SU-DHL-6 (cell line): ENCODE results near the gene TRPM8.

Source experiments
- H2AFZ ChIP-seq: fragments of 200-600 bp; sonication (generic); 2 replicates; pipeline ENCODE4 v1.6.1; 2014; ENCODE audit warnings: low read depth, mild to moderate bottlenecking, moderate library complexity, mixed read lengths, antibody characterized with exemption, low read length; ENCODE audit not compliant: severe bottlenecking
- H3F3A ChIP-seq: fragments of 200-600 bp; shearing (Covaris generic); 2 replicates; pipeline ENCODE4 v1.6.0; 2016; ENCODE audit warnings: antibody characterized with exemption, mild to moderate bottlenecking; ENCODE audit not compliant: insufficient read depth
- H3K27ac ChIP-seq: fragments of 200-600 bp; sonication (generic); 2 replicates; pipeline ENCODE4 v1.5.1; 2016; ENCODE audit warnings: low read depth, mild to moderate bottlenecking, low read length, moderate library complexity, mixed read lengths
- H3K27me3 ChIP-seq: fragments of 200-600 bp; sonication (generic), shearing (Covaris generic); 2 replicates; pipeline ENCODE4 v1.6.0; 2014; ENCODE audit warnings: mild to moderate bottlenecking, low read length
- H3K36me3 ChIP-seq: fragments of 200-600 bp; sonication (generic); 2 replicates; pipeline ENCODE4 v1.6.1; 2014; ENCODE audit warnings: mild to moderate bottlenecking, low read length, mixed read lengths
- H3K4me2 ChIP-seq: fragments of 300-600, 200-600 bp; shearing (Covaris generic), sonication (generic); 2 replicates; pipeline ENCODE4 v1.6.0; 2014; ENCODE audit warnings: low read length, low read depth, mild to moderate bottlenecking; ENCODE audit not compliant: poor library complexity, severe bottlenecking
- H3K4me3 ChIP-seq: fragments of 200-600 bp; sonication (generic); 2 replicates; pipeline ENCODE4 v1.5.1; 2014; ENCODE audit warnings: antibody characterized with exemption, low read length, mild to moderate bottlenecking, mixed read lengths; ENCODE audit not compliant: insufficient read depth, poor library complexity, severe bottlenecking
- H3K79me2 ChIP-seq: fragments of 200-600 bp; sonication (generic); 2 replicates; pipeline ENCODE4 v1.6.1; 2014; ENCODE audit warnings: mild to moderate bottlenecking, low read length, moderate library complexity; ENCODE audit not compliant: insufficient read depth
- H3K9ac ChIP-seq: fragments of 200-600 bp; sonication (generic); 2 replicates; pipeline ENCODE4 v1.7.0; 2014; ENCODE audit warnings: mild to moderate bottlenecking, low read length
- H3K9me2 ChIP-seq: fragments of 200-600 bp; sonication (generic); replicated peaks from 2 replicates; pipeline ENCODE4 v1.6.1; 2014; ENCODE audit warnings: low read length; ENCODE audit not compliant: insufficient read depth
- H3K9me3 ChIP-seq: fragments of 200-600 bp; sonication (generic); 2 replicates; pipeline ENCODE4 v1.6.1; 2014; ENCODE audit warnings: low read length, mixed read lengths; ENCODE audit not compliant: insufficient read depth
- H4K20me1 ChIP-seq: fragments of 200-600 bp; sonication (generic); 2 replicates; pipeline ENCODE4 v1.6.1; 2014; ENCODE audit warnings: low read depth, mild to moderate bottlenecking, antibody characterized with exemption, low read length, moderate library complexity, mixed read lengths
- EZH2phosphoT487 ChIP-seq: fragments of 200-600 bp; sonication (generic), shearing (Covaris generic); conservative IDR thresholded peaks from 2 replicates; pipeline ENCODE4 v1.6.1; 2018; ENCODE audit warnings: mild to moderate bottlenecking, antibody characterized with exemption, low read length, moderate library complexity, mixed read lengths
- TF ChIP-seq, protein P1 (sequence below): fragments of 200-600 bp; sonication (generic); IDR thresholded peaks from one replicate; pipeline ENCODE4 v1.5.1; 2017; ENCODE audit warnings: antibody characterized with exemption, mild to moderate bottlenecking, low read length, moderate library complexity; ENCODE audit not compliant: insufficient read depth, poor library complexity, severe bottlenecking

Gene TRPM8

GRCh38 chr2:233982421-233983121 lies 65.4 kb downstream of the TRPM8 start:
- no peak overlapping the region for H3K9ac ChIP-seq
- no peaks in the 10 kb centered on the region for H3K9me2 ChIP-seq
- no peaks in the 10 kb centered on the region for H3K27me3 ChIP-seq
- H3K9me3 ChIP-seq, result no peaks in the 10 kb centered on the region
- H3K79me2 ChIP-seq, result no peaks in the 10 kb centered on the region
- no peaks in the 10 kb centered on the region for H3K36me3 ChIP-seq
- no peaks in the 10 kb centered on the region for H3F3A ChIP-seq
- no peak overlapping the region for H3K4me3 ChIP-seq
- H2AFZ ChIP-seq, result no peak overlapping the region
- no peak overlapping the region for H3K4me2 ChIP-seq
- H3K27ac ChIP-seq, result no peak overlapping the region
- TF ChIP-seq EZH2phosphoT487, result no peak
- TF ChIP-seq, protein P1, sequence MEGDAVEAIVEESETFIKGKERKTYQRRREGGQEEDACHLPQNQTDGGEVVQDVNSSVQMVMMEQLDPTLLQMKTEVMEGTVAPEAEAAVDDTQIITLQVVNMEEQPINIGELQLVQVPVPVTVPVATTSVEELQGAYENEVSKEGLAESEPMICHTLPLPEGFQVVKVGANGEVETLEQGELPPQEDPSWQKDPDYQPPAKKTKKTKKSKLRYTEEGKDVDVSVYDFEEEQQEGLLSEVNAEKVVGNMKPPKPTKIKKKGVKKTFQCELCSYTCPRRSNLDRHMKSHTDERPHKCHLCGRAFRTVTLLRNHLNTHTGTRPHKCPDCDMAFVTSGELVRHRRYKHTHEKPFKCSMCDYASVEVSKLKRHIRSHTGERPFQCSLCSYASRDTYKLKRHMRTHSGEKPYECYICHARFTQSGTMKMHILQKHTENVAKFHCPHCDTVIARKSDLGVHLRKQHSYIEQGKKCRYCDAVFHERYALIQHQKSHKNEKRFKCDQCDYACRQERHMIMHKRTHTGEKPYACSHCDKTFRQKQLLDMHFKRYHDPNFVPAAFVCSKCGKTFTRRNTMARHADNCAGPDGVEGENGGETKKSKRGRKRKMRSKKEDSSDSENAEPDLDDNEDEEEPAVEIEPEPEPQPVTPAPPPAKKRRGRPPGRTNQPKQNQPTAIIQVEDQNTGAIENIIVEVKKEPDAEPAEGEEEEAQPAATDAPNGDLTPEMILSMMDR, result no peak
- H4K20me1 ChIP-seq, result no peaks in the 10 kb centered on the region

- no peaks in the 10 kb centered on the region for H3K9me3 ChIP-seq
- TF ChIP-seq, protein P1, result no peak
- TF ChIP-seq EZH2phosphoT487, result no peak
- H3K79me2 ChIP-seq, result no peaks in the 10 kb centered on the region
Observed at GRCh38 chr2:233983445-233983844, 66.3 kb downstream of the TRPM8 start.

DNA sequence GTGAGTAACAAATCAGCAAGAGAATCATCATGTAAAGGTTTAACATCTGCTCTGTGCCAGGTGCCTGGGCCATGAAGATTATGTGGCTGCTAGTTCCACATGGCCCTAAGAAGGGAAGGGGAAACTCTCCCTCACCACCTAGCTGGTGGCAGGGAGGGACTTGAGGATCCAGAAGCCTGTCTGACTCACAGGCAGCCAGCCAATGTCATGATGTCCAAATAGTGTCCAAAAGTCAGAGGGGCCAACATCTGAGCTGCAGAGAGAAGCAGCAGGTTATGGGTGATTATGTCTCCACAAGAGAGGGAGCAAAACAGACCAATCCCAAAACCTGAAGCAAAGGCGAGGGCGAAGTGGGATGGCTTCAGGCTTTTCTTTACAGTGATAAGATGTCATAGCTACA lies 71.4 kb downstream of the TRPM8 start:
- no peak overlapping the region for H3K27ac ChIP-seq
- TF ChIP-seq, protein P1, result no peak
- no peak for TF ChIP-seq EZH2phosphoT487
- no peaks in the 10 kb centered on the region for H3K27me3 ChIP-seq
- no peaks in the 10 kb centered on the region for H3F3A ChIP-seq
- no peak overlapping the region for H2AFZ ChIP-seq
- no peaks in the 10 kb centered on the region for H3K79me2 ChIP-seq
- no peaks in the 10 kb centered on the region for H3K9me3 ChIP-seq
- no peak overlapping the region for H3K9ac ChIP-seq
- no peaks in the 10 kb centered on the region for H4K20me1 ChIP-seq
- H3K4me3 ChIP-seq, result no peak overlapping the region
- H3K9me2 ChIP-seq, result no peaks in the 10 kb centered on the region
- no peak overlapping the region for H3K4me2 ChIP-seq
- H3K36me3 ChIP-seq, result no peaks in the 10 kb centered on the region

More at GRCh38 chr2:233983445-233983844, 66.3 kb downstream of the TRPM8 start:
- H3K9ac ChIP-seq, result no peak overlapping the region
- H3K9me2 ChIP-seq, result no peaks in the 10 kb centered on the region
- H3K4me3 ChIP-seq, result no peak overlapping the region
- no peaks in the 10 kb centered on the region for H3K27me3 ChIP-seq
- no peaks in the 10 kb centered on the region for H4K20me1 ChIP-seq
- no peaks in the 10 kb centered on the region for H3K36me3 ChIP-seq
- H3K27ac ChIP-seq, result no peak overlapping the region
- H2AFZ ChIP-seq, result no peak overlapping the region
- H3F3A ChIP-seq, result no peaks in the 10 kb centered on the region
- no peak overlapping the region for H3K4me2 ChIP-seq
